Ectodermal cell (in vitro differentiated cells): ENCODE results near the gene RAI1.

Experiments
- H3K27ac ChIP-seq: 2 replicates; pipeline ENCODE4 v1.7.0; 2013; ENCODE audit warnings: mild to moderate bottlenecking, low read depth, low read length; ENCODE audit not compliant: insufficient read depth, poor library complexity, severe bottlenecking
- H3K27me3 ChIP-seq: 2 replicates; pipeline ENCODE4 v1.7.0; 2013; ENCODE audit warnings: mild to moderate bottlenecking, low read length; ENCODE audit not compliant: insufficient read depth, control insufficient read depth, poor library complexity, severe bottlenecking
- H3K36me3 ChIP-seq: one replicate; pipeline ENCODE4 v1.7.0; 2013; ENCODE audit warnings: low read length; ENCODE audit not compliant: control insufficient read depth, insufficient read depth
- H3K4me1 ChIP-seq: one replicate; pipeline ENCODE4 v1.7.0; 2013; ENCODE audit warnings: low read length; ENCODE audit not compliant: control insufficient read depth, insufficient read depth
- H3K4me3 ChIP-seq: 2 replicates; pipeline ENCODE4 v1.7.0; 2013; ENCODE audit warnings: low read depth, low read length, control low read depth; ENCODE audit not compliant: insufficient read depth
- H3K9me3 ChIP-seq: 2 replicates; pipeline ENCODE4 v1.7.0; 2013; ENCODE audit warnings: mild to moderate bottlenecking, low read length, moderate library complexity; ENCODE audit not compliant: control insufficient read depth
- WGBS, 2 experiments: methylation state at CpG; one replicate each; pipeline ENCODE4 v1.1.7; 2013; ENCODE audit warnings: missing lambda C conversion rate in 2 of 2; 5-methylcytosine and 5-hydroxymethylcytosine counted together

Gene RAI1

DNA sequence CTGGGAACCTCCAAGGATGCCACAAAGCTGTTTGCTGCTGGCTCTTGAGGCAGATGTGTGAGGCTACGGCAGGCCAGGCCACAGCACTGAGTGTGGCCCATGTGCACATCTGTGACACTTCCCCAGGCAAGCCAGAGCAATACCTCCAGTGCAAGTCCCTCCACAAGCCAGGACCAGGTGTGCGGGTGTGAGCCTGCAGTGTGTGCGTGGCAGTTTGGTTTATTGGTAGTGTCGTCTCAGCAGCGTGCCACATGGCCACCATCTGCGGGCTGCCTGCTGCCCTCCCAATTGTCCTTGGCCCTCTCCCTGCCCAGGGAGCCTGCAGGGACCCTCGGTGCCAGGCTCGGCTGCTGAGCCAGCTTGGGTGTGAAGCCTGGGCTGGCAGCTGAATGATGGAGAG, 165.4 kb downstream of the RAI1 start:
- H3K27me3 ChIP-seq, result no peaks in the 10 kb centered on the region
- H3K27ac ChIP-seq, result no peak overlapping the region
- no peaks in the 10 kb centered on the region for H3K36me3 ChIP-seq
- no peak overlapping the region for H3K4me3 ChIP-seq
- H3K9me3 ChIP-seq, result no peaks in the 10 kb centered on the region
- peaks cover 45% of the 10 kb centered on the region for H3K4me1 ChIP-seq
- 95 to 96% methylated on average over 8 of the region's 8 CpGs for WGBS, 2 experiments

DNA sequence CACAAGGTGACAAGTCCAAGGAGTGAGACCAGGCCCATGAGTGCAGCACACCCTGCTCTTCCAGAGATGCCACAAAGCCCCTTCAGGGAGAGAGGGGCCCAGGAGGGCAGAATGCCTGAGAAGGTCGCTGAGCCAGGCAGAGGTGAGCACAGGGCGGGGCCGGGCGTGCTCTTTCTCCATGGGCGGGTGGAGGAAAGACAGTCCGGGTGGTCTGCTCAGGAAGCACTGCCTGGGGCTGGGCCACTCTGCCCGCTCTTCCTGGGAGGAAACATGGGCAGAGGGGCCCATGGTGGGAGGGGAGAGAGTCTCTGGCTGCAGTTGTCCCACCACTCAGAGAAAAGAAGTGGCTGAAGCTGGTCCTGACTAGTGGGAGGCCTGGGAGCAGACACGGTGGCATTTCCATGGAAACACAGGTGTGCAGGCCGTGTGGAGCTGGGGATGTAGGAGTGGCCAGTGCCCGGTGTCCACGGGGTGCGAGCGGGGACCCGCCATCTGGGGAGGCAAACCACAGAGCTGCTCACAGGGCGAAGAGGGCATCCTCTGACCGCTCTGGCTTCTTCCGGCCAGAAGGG, 165.9 kb downstream of the RAI1 start:
- Histone ChIP-seq H3K4me1 (peaks cover 47% of the 10 kb centered on the region), H3K27ac (no peak overlapping the region), H3K4me3 (no peak overlapping the region), H3K36me3 (no peaks in the 10 kb centered on the region), H3K9me3 (no peaks in the 10 kb centered on the region), H3K27me3 (no peaks in the 10 kb centered on the region)
- 86 to 87% methylated on average over 17 of the region's 17 CpGs for WGBS, 2 experiments

DNA sequence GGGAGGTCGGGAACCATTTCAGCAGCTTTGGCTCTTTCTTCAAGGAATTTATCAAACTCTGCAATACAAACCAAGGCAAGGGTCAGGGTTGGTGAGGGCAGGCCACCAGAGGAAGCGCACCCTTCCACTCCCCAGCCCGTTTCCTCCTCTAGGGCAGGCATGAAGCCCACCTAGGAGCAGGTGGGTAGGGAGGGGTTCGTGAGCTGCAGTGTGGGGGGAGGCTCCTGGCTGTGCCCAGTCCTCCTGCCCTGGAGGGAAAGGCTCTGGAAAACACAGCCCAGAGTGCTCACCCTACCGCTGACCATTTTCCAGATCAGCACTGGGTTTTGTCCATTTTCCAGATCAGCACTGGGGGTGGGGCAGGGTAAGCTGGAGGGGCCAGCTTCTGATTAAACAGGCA, 166.5 kb downstream of the RAI1 start:
- no peaks in the 10 kb centered on the region for H3K9me3 ChIP-seq
- peaks cover 47% of the 10 kb centered on the region for H3K4me1 ChIP-seq
- no peaks in the 10 kb centered on the region for H3K36me3 ChIP-seq
- WGBS, 2 experiments, result 83 to 85% methylated on average over 5 of the region's 5 CpGs
- no peak overlapping the region for H3K4me3 ChIP-seq
- H3K27me3 ChIP-seq, result no peaks in the 10 kb centered on the region
- no peak overlapping the region for H3K27ac ChIP-seq

DNA sequence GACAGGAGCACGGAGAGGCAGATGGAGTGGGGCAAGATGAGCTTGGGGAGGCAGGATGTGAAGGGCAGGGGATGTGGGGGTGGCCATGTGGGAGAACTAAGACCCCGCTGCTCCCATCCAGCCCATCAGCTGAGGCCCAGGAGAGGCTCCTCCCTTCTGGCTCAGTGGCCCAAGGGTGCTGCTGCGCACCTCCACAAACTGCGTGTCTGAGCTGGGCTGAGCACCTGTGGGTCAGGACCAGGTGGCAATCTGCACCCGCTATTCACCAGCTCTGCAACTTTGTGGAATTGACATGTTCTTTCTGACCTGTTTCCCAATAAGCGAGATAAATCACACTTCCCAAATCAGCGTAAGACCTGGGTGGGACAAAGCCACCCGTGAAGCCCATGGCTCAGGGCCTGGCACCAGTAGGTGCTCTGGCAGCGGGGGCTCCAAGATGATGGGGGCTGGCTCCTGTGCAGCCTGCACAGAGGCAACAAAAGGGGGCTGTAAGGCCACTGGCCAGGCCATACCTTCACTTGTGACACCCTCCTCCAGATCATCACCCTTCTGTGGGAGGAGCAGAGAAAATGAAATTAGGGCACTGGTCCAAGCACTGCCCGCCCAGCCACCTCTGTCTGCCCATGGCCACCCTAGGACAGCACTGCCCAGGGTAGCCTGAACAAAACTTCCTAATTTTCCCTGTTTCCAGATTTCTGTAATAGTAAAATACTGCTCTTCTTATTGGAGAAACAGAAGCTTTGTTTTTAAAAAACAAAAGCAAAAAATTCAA, 167.2 kb downstream of the RAI1 start:
- H3K4me1 ChIP-seq, result peaks cover 47% of the 10 kb centered on the region

DNA sequence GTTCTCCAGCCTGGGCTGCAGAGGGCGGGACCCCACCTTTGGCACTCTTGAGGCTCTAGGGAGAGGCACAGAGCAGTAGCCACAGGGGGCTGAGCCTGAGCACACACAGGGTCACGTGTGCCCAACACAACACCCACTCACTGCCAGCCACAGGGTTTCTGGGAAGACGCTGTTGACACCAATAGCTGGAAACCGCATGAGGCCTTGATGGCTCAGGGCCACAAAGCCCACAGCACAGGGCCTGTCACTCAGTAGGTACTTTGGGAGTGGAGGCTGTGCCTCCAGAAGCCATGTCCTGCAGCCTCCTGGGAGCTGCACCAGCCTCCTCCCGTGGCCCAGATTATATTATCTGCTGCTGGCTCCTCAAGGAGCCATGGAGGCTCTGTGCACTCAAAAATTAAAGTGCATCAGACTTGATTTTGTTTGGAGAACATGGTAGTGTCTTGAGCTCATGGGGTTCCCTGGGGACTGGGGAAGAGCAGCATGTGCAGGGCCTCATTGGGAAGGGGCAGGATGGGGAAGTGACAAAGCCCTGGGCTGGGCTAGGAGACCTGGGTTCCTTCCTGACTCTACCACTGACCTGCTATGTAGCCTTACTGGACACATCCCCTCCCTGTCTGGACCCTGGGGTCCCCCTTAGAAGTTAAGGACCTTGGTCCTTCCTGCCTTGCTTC, 168.0 kb downstream of the RAI1 start:
- no peaks in the 10 kb centered on the region for H3K27me3 ChIP-seq
- peaks cover 47% of the 10 kb centered on the region for H3K4me1 ChIP-seq
- H3K36me3 ChIP-seq, result no peaks in the 10 kb centered on the region
- 73 to 75% methylated on average over 5 of the region's 5 CpGs for WGBS, 2 experiments
- H3K4me3 ChIP-seq, result no peak overlapping the region
- H3K9me3 ChIP-seq, result no peaks in the 10 kb centered on the region
- H3K27ac ChIP-seq, result no peak overlapping the region

More for the DNA sequence above, 167.2 kb downstream of the RAI1 start:
- Histone ChIP-seq H3K36me3 (no peaks in the 10 kb centered on the region), H3K27me3 (no peaks in the 10 kb centered on the region), H3K27ac (no peak overlapping the region), H3K9me3 (no peaks in the 10 kb centered on the region), H3K4me3 (no peak overlapping the region)
- WGBS, 2 experiments, result 88 to 89% methylated on average over 10 of the region's 10 CpGs

DNA sequence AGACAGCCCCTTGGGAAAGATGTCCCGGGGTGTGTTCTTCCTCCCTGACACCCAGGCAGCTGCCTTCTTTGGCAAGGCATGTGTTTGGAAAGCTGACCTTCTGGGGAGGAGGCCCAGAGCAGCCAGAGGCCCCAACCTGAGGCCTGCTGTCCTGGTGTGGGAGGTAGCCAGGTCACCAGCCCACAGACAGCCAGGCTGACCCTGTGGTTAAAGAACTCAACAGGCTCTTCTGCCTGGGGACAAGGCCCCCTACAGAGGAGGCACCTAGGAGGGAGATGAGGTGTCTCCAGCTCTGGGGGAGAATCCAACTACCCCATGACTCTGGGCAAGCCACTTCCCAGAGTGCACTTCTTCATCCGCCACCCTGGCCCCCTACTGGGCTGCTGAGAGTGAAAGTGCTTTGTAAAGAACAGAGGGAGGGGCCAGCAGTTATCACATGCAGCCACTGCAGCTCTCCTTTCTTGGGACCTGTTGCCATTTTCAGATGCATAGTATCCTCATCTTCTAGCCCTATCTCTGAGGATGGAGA, 168.7 kb downstream of the RAI1 start:
- Histone ChIP-seq H3K36me3 (no peaks in the 10 kb centered on the region), H3K4me3 (no peak overlapping the region), H3K9me3 (no peaks in the 10 kb centered on the region), H3K27ac (no peak overlapping the region), H3K4me1 (peaks cover 50% of the 10 kb centered on the region), H3K27me3 (no peaks in the 10 kb centered on the region)
- WGBS, 2 experiments, result 74 to 79% methylated on average over 2 of the region's 2 CpGs

DNA sequence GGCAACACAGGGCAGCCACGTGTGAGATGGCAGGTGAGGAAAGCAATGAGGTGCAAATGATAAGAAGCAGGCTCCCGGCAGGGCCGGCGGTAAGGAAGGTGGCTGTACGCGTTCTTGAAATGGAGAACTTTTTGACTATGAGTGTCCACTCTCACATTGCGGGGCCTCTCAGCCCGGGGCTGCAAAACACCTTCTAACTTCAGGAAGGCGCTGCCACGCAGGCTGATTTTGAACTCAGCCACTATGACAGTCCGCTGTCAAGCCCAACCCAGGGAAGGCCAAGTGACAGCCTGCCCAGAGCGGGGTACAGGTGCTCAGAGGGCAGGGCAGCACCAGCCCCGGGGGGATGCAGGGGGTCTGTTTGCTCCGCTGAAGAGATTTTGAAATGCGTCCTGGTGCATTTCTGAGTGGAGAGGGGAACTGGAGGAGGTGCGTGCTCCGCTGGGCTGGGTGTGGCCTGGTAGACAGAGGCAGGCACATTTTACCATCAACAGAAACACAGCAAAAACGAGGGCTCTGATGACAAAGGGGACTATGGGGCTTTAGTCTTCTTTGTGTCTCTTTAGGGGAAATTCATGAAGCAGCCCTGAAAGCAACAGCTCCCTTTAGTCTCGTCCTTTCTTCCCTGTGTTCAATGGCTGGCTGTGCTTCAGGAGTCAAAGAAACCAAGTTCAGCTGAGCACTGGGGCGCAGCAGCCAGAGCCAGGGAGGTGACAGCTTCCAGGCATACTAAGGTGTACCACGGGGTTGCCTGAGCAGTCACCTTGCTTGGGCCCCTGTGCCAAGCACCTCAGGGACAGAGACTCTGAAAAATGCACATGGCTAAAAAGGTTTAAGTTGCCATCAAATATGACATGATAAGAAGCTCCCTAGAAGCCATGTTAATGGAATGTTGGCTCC, 170.1 kb downstream of the RAI1 start:
- peaks cover 56% of the 10 kb centered on the region for H3K4me1 ChIP-seq
- no peak overlapping the region for H3K4me3 ChIP-seq
- 79 to 80% methylated on average over 19 to 21 of the region's 21 CpGs for WGBS, 2 experiments
- H3K27ac ChIP-seq, result no peak overlapping the region
- H3K36me3 ChIP-seq, result no peaks in the 10 kb centered on the region
- H3K27me3 ChIP-seq, result no peaks in the 10 kb centered on the region
- no peaks in the 10 kb centered on the region for H3K9me3 ChIP-seq

DNA sequence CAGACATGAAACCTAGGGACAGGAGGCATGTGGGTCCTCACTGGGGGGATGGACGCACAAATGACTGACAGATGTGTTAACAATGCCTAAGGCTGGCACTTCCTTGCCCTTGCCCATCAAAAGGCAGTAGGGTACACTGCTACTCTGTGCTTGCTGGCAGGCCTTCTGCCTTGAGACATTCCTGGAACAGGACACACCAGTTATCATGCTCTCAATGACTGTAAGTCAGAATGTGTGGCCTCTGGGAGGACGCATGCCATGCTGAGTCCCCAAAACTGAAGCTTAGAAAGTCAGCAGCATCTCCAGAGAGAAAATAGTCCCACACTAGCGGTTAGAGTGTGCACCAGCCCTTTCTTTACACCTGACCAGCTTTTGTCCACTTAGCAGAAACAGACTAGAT, 171.7 kb downstream of the RAI1 start:
- Histone ChIP-seq H3K27me3 (no peaks in the 10 kb centered on the region), H3K36me3 (no peaks in the 10 kb centered on the region), H3K27ac (no peak overlapping the region), H3K4me3 (no peak overlapping the region), H3K9me3 (no peaks in the 10 kb centered on the region), H3K4me1 (peaks cover 52% of the 10 kb centered on the region)
- 95 to 96% methylated on average over 3 of the region's 3 CpGs for WGBS, 2 experiments

DNA sequence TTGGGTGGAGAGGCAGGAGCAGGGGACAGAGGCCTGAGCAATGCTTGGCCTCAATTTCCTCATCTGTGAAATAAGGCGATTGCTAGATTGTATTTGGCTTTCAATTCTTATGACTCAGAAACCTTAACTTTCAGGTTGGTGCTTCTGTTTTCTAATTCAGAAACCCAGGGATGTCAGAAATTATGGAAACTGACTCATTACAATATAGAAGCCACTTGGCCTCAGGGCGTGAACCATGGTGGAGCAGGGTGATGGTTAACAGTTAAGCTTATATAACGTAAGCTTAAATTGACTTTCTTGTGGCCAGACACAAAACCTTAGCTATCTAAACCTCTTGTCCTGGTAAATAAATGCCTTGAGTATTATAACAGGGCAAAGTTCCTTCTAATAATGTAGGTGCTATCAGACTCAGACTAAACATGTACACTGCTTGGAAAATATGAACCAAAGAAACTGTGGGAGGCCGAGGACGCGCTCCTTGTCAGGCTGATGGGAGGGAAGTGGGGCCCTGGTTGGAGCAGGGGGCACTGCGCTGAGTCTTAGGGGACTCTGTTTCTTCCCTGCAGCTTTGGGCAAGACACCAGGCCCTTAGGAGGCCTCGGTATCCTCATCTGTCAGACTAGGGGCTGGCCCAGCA, 172.7 kb downstream of the RAI1 start:
- no peak overlapping the region for H3K27ac ChIP-seq

More for the DNA sequence above, 172.7 kb downstream of the RAI1 start:
- peaks cover 43% of the 10 kb centered on the region for H3K4me1 ChIP-seq
- H3K36me3 ChIP-seq, result no peaks in the 10 kb centered on the region
- H3K9me3 ChIP-seq, result no peaks in the 10 kb centered on the region
- no peak overlapping the region for H3K4me3 ChIP-seq
- H3K27me3 ChIP-seq, result no peaks in the 10 kb centered on the region
- 96 to 97% methylated on average over 8 of the region's 8 CpGs for WGBS, 2 experiments
